ENCODE measurements around the gene SSBP4. TPM values are rescaled to one million over a fixed set of nuclear protein-coding genes. Genes with fewer than 3 reads are reported as not detected.

The SSBP4 gene
- total RNA-seq, 1 experiment from 2014 or later, result 164 TPM

GRCh38 chr19:18423258-18424020, 4.2 kb downstream of the SSBP4 start:
- Histone ChIP-seq H3K27ac (ENCODE audit: low read depth, low read length) (no peak overlapping the region; the same call in 1 of the 2 replicates), H3K36me3 (ENCODE audit: control insufficient read depth in 1 of 2, insufficient read depth in 2 of 2, low read length in 2 of 2) (peaks cover 0 to 2% of the 10 kb centered on the region in 2 experiments; a peak in 2 of 4 replicates), H3K27me3 (ENCODE audit: insufficient read depth, low read length) (no peaks in the 10 kb centered on the region), H3K4me1 (ENCODE audit: control insufficient read depth in 1 of 2, insufficient read depth in 2 of 2, low read length in 2 of 2) (peaks cover 27 to 57% of the 10 kb centered on the region in 2 experiments), H3K9ac (ENCODE audit: low read length) (no peak overlapping the region), H3K9me3 (ENCODE audit: control insufficient read depth in 1 of 2, insufficient read depth in 1 of 2, low read depth in 1 of 2, low read length in 2 of 2) (no peaks in the 10 kb centered on the region), H2AFZ (ENCODE audit: low read depth, low read length, poor library complexity, severe bottlenecking) (no peak overlapping the region), H3K4me3 (replicated peaks in 1 of 2; ENCODE audit: low read depth in 1 of 2, low read length in 2 of 2) (no peak overlapping the region), H4K20me1 (ENCODE audit: insufficient read depth) (no peaks in the 10 kb centered on the region), H3K4me2 (ENCODE audit: low read length) (no peak overlapping the region), H3K79me2 (ENCODE audit: insufficient read depth, low read length) (peaks cover 78% of the 10 kb centered on the region), H3K9me2 (ENCODE audit: insufficient read depth) (no peaks in the 10 kb centered on the region)
- CTCF ChIA-PET, result no interaction called here
- no peak for DNase-seq (ENCODE audit: low read depth, low spot score)
- BruUV-seq (replicated peaks), result no TSS peak
- RAD21 ChIA-PET (ENCODE audit: low non-redundant PET in 1 of 2, low total read pairs in 2 of 2, uncharacterized antibody in 2 of 2, unreplicated experiment in 2 of 2), result no interaction called here
- POLR2A ChIA-PET, result no interaction called here
- intact Hi-C loops (cut with micrococcal nuclease), result no loop called here
- no peak for TF ChIP-seq ATF3 (IDR thresholded peaks at IDR 0.05)
- no peak for TF ChIP-seq POLR2AphosphoS5 (IDR thresholded peaks at IDR 0.05; ENCODE audit: low read depth, low read length)
- TF ChIP-seq ZFX (IDR thresholded peaks at IDR 0.05), result no peak
- no peak for TF ChIP-seq EZH2phosphoT487 (IDR thresholded peaks at IDR 0.05; ENCODE audit: borderline replicate concordance)
- no peak for TF ChIP-seq TCF7L2 (IDR thresholded peaks at IDR 0.05; ENCODE audit: borderline replicate concordance, extremely low read depth, insufficient read depth, insufficient read length)
- TF ChIP-seq MAX (IDR thresholded peaks at IDR 0.05), result no peak
- TF ChIP-seq CEBPB (IDR thresholded peaks at IDR 0.05; ENCODE audit: low read depth), result no peak
- TF ChIP-seq POLR2A (IDR thresholded peaks at IDR 0.05; ENCODE audit: borderline replicate concordance, extremely low read depth, insufficient read depth, insufficient read length), result no peak
- no peak for TF ChIP-seq CTCF (IDR thresholded peaks at IDR 0.05 in 2 of 3, conservative IDR thresholded peaks at IDR 0.05 in 1 of 3; ENCODE audit: borderline replicate concordance in 1 of 3, insufficient read depth in 1 of 3, low read depth in 2 of 3, low read length in 2 of 3)
- no peak for TF ChIP-seq SP1 (IDR thresholded peaks at IDR 0.05; ENCODE audit: low read depth)
- no peak for TF ChIP-seq YY1 (IDR thresholded peaks at IDR 0.05; ENCODE audit: extremely low read depth, insufficient replicate concordance, low read depth, low read length)
- TF ChIP-seq ZBTB33 (IDR thresholded peaks at IDR 0.05; ENCODE audit: extremely low read depth, insufficient replicate concordance, low read length), result no peak
- no peak for TF ChIP-seq EZH2 (IDR thresholded peaks at IDR 0.05)
- no peak for TF ChIP-seq FOSL1 (IDR thresholded peaks at IDR 0.05; ENCODE audit: low read depth)
- TF ChIP-seq EGR1 (IDR thresholded peaks at IDR 0.05; ENCODE audit: low read depth), result no peak
- no peak for TF ChIP-seq ZNF274 (IDR thresholded peaks at IDR 0.05; ENCODE audit: low read depth, low read length)
- no peak for TF ChIP-seq REST (IDR thresholded peaks at IDR 0.05; ENCODE audit: low read depth)
- no peak for TF ChIP-seq ELF1 (IDR thresholded peaks at IDR 0.05; ENCODE audit: borderline replicate concordance, low read depth)
- no peak for ATAC-seq

Measured in HCT116 (cell line).